T-helper 2 cell (primary cell): ENCODE results near the gene PDE4D.
"Not testable (repeated sequence)": the region's sequence is repeated elsewhere in the genome, so short reads cannot be mapped to it uniquely, and the experiment has no call there.

ENCODE experiments used
- DNase-seq, 5 experiments: peaks; one replicate each; pipeline versions ENCODE4 v3.0.0 to v3.0.0-alpha.2; 2012 to 2022

Gene PDE4D

DNA sequence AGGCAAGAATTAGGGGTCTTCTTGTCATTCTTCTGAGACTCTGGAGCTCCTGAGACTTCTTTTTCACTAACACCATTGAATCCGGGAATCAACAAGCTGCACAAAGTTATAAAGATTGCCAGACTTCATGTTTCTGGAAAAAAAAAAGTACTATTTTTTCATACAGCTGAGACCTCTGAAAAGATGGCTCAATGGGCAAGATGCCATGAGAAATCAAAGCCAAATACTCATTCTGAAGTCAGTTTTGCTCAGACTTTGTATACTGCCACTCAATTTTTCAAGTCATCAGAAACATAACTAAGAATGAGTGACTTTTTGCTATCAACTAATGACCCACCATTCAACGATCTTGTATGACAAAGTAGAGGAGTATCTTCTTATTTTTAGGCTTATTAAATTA, 798.7 kb downstream of the PDE4D start:
- DNase-seq = no peak

DNA sequence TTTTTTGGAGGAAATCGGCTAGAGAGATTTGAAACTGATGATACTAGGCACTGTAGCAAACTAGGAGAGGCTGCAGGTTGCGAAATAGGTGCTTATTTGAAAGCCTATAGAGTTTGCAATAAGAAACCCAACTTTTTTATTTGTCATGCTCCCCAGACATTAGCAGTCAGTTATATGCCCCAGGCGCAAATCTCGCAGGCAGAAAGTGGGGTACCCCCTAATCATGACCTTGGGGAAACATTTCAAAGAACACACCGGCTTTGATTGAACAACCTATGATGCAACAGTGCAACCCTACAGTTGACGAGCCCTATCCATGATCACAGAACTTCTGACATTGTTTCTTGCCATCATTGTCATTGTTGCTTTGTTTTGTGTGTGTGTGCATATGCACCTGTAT, 800.2 kb downstream of the PDE4D start:
- no peak for DNase-seq

DNA sequence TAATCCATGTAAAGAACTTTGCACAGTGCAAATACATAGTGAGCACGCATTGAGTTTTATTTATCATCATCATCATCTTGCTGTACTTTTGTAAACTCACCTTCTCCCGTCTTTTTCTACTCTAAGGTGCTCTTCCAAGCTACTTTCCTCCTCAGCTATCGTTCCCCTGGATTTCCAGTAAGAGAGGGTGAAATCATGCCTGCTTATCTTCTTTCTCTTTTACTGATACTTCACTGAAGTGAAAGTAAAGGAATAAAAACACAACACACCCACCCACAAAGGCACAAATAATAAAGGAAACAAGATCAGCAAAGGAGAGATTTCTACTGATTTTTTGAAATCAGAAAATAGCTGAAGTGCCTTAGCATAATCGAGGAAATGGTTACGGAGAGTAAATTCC, 800.8 kb downstream of the PDE4D start:
- peak in 1 of 5 experiments; percentile 35 for DNase-seq

DNA sequence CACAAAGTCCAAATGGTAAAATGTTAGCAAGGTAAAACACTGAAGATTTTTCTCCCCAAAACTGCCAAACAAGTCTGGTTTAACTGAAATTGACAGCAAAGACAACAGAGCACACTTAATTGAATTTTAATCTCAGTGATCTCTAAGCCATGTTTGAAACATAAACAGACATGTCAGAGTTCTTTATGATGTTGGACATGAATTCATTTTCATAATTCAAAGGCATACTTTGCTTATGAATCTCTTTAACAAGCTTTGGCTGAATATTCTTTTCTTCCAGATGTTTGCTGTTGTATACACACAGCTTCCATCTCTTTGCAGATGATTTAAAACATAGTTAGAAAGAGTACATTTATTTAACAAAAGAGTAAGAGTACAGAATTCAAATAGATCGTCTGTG, 801.6 kb downstream of the PDE4D start:
- DNase-seq = no peak

DNA sequence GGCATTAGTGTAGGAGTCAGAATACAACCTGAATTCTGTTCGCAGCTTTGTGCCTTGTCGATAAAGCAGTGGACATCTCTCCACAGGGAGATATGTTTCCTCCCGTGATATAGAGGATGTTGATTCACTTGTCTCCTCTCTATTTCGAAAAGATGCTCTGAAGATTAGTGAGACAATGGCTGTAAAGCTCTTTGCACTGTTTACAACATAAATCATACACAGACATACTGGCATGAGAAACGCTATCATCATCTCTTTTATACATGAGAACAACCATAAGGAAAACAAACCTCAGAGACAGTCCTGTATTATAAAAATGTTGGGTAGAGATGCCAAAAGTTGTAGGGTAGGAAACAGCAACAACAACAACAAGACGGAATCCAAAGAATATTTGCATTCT, 803.2 kb downstream of the PDE4D start:
- DNase-seq = no peak

DNA sequence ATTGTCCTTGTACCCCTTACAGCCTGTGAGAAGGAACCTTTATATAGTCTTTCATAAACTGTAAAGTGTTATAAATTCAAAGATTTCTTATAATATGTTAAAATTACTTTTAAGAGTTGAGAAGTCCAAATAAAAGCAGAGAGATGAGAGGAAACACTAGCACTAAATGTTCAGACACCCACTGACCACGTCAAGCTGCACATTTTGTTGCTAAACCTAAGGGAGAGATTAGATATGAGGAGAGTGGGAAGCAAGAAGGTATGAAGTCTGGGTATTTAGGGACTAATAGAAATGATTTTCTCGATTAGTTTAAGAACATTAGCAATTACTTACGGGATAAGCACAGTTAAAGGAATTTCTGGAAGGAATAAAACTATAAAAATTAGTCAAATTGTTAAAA, 803.8 kb downstream of the PDE4D start:
- no peak for DNase-seq

DNA sequence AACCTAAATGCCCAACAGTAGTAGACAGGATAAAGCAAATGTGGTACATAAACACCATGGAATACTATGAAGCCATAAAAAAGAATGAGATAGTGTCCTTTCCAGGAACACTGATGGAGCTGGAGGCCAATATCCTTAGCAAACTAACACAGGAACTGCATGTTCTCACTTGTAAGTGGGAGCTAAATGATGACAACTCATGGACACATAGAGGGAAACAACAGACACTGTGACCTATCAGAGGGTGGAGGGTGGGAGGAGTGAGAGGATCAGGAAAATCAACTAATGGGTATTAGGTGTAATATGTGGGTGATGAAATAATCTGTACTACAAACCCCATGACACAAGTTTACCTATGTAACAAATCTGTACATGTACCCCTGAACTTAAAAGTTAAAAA, 805.0 kb downstream of the PDE4D start:
- DNase-seq = no peak

DNA sequence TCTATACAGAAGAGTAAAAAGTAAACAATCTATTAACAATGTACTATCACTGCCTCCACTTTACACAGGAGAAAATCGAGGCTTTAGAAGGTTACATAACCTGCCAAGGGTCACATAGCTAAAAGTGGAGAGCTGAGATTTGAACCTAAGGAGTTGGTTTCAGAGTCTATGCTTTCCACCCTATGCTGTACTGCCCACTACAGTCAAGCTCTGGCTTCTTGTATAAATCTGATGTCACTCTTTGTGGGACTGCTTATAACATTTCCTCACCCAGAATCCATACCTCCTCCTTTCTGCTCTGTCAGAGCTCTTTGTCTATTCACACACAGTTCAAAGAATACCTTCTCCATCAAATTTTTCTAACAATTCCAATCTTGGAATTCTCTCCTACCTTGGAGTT, 807.5 kb downstream of the PDE4D start:
- peak in 1 of 5 experiments; percentile 14 for DNase-seq

DNA sequence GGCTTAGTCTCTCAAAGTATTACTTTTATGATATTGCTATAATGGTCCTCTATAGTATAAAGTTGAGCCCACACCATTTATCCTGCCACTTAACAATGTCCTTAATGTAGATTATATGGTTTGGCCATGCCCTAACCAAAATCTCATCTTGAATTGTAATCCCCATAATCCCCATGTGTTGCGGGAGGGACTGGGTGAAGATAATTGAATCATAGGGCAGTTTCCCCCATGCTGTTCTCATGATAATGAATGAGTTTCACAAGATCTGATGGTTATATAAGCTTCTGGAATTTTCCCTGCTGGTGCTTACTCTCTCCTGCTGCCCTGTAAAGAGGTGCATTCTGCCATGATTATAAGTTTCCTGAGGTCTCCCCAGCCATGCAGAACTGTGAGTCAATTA, 811.8 kb downstream of the PDE4D start:
- no peak for DNase-seq

DNA sequence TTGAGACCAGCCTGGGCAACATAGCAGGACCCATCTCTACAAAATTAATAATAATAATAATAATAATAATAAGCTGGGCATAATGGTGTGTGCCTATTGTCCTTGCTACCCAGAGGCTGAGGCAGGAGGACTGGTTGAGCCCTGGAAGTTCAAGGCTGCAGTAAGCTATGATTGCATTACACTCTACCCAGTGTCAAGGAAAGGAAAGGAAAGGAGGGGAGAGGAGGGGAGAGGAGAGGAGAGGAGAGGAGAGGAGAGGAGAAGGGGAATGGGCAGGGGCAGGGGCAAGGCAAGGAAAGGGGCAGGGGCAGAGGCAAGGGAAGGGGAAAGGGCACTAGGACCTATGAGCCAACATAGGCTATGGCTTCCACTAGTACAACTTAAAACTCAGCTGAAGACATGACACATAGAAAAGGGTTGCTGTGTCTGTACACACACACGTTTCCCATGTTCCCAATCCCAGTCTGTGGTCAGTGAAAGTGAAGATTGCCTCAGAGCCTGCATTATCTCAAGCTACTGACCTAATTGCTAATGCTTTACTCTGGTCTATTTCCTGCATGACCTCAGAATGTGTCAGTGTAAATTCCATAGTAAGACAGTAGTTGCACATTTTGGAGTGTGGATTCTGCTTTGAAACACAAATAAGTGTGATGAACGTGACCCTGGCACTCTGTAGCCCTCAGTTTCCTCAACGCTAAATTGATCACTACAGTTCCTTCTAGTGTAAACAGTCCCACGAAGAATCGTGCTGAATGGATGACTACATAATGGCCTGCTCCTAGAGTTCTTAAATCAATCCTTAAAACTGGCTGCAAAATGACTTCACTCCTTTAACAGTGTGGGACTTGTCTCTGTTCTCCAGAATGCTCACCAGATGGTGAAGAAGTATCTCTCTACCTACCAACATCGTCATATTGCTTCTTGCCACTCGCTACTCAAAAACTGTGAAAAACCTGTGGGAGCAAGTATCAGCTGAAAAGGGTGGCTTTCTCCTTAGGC, 813.6 kb downstream of the PDE4D start:
- DNase-seq = no peak

DNA sequence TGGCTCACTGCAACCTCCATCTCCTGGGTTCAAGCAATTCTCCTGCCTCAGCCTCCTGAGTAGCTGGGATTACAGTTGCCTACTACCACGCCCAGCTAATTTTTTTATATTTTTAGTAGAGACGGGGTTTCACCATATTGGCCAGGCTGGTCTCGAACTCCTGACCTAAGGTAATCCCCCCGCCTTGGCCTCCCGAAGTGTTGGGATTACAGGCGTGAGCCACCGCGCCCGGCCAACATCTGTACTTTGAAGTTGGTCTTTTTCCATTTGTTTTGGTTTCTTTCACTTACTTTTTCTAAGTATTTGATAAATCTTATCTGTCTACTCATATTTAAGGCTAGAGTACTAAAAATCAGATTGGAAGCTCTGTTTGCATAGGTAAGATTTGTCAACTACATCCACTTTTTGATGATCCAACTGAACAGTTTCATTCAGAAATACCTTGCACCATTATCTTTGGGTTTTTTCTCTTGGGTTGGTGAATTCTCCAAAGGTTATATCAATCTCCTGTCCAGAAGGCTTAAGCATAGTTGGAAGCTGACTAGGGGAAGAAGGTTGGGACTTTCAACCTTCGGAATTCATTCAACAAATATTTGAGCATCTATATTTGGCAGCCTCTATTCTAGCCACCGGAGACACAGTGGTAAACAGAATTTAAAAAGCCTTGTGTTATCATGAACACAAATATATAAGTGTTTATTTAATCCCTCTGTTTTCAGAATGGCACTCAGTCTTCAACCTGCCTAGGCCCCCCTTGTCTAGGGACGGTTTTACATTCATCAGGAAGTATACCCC, 821.6 kb downstream of the PDE4D start:
- no peak for DNase-seq

DNA sequence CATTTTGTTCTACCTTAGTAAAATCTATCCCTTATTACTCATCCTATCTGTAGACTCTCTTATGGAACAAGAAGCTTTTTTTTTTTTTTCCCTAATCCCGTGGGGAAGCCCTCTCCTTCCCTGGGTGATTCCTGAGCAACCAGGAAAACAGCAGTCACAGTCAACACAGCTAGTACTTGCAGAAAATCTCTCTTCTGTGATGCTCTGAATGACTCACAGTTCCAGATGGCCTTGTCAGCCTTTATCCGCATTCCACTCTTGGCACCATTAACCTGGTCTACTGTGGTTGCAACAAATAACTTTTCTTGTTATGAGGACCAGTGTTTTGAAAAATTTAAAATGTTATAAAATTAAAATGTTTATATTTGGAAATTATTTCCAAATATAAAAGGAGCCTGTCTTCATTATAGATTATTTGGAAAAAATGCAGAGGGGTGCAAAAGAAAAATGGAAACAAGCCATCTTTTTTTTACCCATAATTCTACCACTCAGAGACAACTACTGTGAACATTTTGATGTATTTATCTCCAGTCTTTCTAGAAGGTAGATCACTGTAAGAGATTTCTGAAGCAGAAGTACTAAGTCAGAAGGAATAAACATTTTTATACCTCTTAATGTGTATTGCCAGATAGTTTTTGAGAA, 824.0 kb downstream of the PDE4D start:
- no peak for DNase-seq

DNA sequence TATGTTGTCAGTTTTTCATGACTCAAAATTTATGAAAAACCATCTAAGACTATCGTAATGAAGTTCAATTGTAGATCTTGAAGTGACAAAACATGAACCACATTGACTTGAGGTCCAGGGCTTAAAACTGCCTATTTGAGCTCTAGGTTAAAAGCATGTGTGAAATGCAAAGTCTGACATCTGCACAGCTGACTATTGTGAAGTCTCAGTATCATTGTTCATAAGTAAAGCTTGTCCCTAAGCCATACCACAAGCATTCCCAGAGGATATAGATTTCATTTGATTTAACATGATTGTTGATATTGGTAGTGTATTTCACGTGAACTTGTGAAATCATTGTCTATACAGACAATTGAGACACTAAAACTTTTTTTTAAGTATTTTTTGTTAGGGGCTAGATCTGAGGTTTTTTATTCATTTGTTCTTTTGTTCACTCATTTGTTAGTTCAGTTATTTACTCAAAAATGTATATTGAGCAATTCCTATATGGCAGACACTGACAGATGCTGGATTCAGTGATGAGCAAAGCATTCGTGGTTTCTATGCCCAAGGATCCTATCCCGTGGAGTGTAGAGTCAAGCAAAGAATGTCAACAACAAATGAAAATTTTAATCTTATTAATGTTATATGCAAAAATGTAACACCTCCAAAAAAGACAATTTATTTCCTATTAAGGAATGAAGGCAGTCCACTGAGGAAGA, 825.4 kb downstream of the PDE4D start:
- DNase-seq = no peak

DNA sequence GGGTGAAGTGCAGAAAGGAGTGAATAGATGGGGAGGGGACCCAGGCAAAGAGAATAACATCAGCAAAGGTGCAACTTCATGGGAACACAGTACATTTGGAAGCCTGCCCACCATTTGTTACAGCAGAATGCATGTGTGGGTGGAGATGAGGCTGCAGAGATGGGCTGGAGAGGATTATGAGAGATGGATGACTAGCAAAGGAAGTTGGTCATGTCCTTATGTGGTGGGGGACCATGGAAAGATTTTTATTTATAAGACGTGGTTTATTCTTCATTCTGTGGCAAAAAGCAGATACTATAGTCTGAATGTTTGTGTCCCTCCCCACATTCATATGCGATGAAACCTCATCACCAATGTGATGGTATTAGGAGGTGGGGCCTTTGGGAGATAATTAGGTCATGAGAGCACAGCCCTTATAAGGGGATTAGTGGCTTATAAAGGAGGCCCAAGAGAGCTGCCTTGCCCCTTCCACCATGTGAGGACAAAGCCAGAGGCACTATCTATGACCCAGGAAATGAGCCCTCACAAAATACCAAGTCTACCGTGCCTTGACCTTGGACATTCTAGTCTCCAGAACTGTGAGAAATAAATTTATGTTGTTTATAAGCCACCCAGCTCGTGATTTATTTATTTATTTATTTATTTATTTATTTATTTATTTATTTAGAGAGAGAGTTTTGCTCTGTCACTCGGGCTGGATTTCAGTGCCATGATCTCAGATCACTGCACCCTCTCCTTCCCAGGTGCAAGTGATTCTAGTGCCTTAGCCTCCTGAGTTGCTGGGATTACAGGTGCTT, 827.0 kb downstream of the PDE4D start:
- no peak for DNase-seq

DNA sequence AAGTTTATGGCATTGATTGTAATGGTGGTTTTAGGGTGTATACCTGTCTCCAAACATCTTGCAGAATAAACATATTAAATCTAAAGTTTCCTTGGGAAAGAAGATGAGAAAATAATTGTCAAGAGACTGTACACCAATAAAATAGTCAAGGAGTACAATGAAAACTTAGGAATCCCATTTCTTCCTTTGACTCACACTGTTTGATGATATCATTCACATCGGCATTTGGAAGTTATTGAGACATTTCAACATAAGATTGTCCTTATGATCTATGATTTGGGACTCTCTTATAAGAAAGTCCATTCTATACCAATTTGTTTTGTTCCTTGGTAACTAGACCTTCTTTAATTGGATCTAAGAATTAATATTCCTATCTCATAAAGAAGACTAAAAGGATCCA, 828.0 kb downstream of the PDE4D start:
- no peak for DNase-seq

DNA sequence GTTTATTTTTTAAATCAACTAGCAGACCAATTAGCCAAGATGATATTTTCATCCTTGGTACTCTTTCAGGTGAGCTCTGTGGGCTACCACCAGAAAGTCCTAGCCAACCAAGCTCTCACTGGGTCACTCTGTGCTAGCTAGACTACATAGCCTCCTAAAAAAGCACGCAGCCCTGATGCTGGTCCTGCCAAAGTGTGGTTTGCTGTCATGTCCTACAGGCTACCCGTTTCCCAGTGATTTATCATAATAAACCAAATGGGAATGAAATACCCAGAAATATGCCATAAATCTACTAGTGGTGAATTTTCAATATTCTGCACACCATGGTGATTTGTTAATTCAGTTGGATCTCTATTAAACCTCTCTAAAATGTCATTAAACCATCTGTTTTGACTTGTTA, 829.2 kb downstream of the PDE4D start:
- DNase-seq = no peak

DNA sequence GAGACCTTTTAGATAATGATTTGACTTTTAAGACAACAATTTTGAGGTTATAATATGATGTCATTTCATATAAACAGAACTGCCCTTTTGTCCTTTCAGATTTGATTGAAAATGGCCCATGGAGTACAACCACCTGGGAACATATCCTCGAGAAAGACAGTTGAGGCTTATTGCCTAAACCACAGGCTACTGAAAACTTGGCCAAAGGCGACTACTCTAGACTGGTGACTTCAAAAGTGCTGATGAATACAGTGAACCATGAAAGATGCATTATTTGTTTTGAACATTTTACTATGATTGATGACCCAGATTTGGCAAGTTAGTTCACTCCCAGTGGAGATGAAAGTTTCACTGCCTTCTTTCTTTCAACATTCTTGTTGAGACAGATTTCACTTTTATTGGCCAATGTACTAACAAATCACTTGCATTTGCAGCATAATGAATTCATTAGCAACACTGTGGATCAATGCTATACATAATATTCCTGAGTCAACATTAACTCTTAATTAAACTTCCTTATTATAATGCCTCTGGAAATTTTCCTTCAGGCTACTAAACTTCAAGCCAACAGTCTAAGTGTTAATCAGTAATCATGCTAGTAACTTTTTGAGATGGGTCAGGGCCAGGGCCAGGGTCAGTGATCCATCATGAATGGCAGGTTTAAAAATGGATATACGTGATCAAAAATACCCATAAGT, 830.4 kb downstream of the PDE4D start:
- DNase-seq = no peak

DNA sequence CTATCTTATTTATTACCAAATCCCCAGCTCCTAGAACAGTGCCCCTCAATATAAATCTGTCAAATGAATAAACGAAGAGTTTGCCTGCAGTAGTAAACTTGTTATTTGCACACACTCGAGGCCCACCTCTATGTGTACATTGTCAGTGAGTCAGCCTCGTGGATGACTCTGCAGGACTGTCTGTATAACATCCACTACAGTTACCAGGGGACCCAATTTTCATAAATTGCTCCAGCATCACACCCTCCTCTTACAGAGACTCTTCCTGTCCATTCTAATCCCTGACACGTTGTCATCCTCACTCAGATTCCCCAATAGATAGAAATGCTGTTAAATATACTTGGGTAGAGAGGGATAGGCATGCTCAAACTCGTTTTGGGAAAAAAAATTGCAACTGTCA, 832.1 kb downstream of the PDE4D start:
- DNase-seq = no peak

DNA sequence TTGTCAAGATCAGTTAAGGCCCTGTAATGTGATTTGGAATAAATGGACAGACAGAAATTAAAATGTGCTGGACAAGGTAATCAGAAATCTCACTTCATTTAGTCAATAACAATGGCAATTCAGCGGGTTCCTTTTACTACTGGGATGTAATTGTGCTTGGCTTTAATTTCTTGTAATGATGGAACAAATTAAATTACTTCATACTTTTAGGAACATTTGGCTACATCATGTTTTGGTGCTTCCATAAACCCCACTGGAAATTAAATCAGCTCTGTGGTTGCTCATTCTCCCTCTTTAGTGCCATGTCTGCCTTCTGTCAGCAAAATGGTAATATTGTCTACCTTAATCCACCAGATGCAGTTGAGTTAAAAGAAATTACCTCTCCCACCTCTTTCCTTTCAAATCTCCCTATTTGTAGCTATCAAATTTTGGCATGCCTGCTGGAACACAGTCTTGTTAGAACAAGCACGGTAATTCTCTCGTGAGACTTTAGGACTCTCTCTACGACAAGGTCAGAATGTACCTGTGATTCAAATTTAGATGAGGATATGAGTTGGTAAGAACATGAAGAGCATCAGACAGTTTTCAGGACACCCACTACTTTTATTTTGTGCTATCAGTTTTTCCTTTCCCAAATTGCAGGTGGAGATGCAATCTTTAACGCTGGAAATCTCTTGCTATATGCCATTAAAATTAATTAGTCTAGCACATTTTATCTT, 834.4 kb downstream of the PDE4D start:
- DNase-seq = no peak

DNA sequence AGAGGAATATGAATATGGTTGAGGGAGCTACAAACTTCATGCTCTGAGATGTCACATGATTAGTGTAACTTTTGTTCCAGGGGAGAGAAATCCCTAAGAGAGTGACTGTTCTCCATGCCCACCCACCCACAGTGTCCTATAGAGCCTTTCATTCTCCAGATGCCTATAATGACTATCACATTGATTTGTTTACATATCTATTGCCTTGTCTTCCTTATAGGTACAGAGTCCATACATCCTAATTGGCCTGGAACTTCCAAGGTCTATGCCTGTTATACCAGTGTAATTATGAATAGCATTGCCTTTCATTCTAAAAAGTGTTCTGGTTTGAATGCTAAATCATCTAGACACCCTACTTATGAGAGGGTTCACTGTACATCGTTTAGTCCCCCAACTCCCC, 835.3 kb downstream of the PDE4D start:
- no peak for DNase-seq

DNA sequence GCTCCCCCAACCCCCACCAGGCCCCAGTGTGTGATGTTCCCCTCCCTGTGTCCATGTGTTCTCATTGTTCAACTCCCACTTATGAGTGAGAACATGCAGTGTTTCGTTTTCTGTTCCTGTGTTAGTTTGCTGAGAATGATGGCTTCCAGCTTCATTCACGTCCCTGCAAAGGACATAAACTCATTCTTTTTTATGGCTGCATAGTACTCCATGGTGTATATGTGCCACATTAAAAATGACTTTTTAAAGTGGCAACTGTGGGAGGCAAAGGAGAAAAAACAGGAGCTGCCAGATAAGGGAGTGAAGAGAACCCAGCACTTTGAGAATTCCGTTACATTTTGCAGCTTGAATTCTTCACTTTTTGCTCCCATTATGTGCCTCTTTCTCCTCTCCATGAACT, 836.9 kb downstream of the PDE4D start:
- not testable (repeated sequence) for DNase-seq
